ENCODE results near the gene IL32.

GRCh38 chr16:3051009-3051408 is 14.4 kb upstream of the IL32 start:
- no peak for TF ChIP-seq CTCF (IDR thresholded peaks at IDR 0.05)
- no peak for TF ChIP-seq POLR2A (IDR thresholded peaks at IDR 0.05)
